Measurements from ENCODE around the gene FAM83B.

Gene FAM83B

GRCh38 chr6:54864272-54864671 lies 17.7 kb downstream of the FAM83B start:
- H3K27ac ChIP-seq (ENCODE audit: low read depth, low read length): no peak overlapping the region
- H3K9ac ChIP-seq (ENCODE audit: low read length): no peak overlapping the region
- no peaks in the 10 kb centered on the region for H3K27me3 ChIP-seq (ENCODE audit: control insufficient read depth in 1 of 2, insufficient read depth in 2 of 2, low read length in 2 of 2)

GRCh38 chr6:54865091-54865631 lies 18.6 kb downstream of the FAM83B start:
- Histone ChIP-seq H3K4me3 (ENCODE audit: low read depth in 1 of 2, low read length in 2 of 2) (no peak overlapping the region), H3K27ac (ENCODE audit: low read depth, low read length) (no peak overlapping the region), H3K36me3 (ENCODE audit: insufficient read depth, low read length) (no peaks in the 10 kb centered on the region), H3K4me1 (ENCODE audit: insufficient read depth, low read length) (no peaks in the 10 kb centered on the region), H3K27me3 (ENCODE audit: control insufficient read depth in 1 of 2, insufficient read depth in 2 of 2, low read length in 2 of 2) (no peaks in the 10 kb centered on the region), H3K9me3 (ENCODE audit: low read length) (no peaks in the 10 kb centered on the region), H3K9ac (ENCODE audit: low read length) (no peak overlapping the region)

More at GRCh38 chr6:54864272-54864671, 17.7 kb downstream of the FAM83B start:
- H3K9me3 ChIP-seq (ENCODE audit: low read length): no peaks in the 10 kb centered on the region
- no peak overlapping the region for H3K4me3 ChIP-seq (ENCODE audit: low read depth in 1 of 2, low read length in 2 of 2)
- H3K4me1 ChIP-seq (ENCODE audit: insufficient read depth, low read length): no peaks in the 10 kb centered on the region
- no peaks in the 10 kb centered on the region for H3K36me3 ChIP-seq (ENCODE audit: insufficient read depth, low read length)

- H3K9me3 ChIP-seq (ENCODE audit: low read length): no peaks in the 10 kb centered on the region
- H3K4me3 ChIP-seq (ENCODE audit: low read depth in 1 of 2, low read length in 2 of 2): no peak overlapping the region
- no peak overlapping the region for H3K9ac ChIP-seq (ENCODE audit: low read length)
- H3K27me3 ChIP-seq (ENCODE audit: control insufficient read depth in 1 of 2, insufficient read depth in 2 of 2, low read length in 2 of 2): no peaks in the 10 kb centered on the region
- no peaks in the 10 kb centered on the region for H3K4me1 ChIP-seq (ENCODE audit: insufficient read depth, low read length)
- no peaks in the 10 kb centered on the region for H3K36me3 ChIP-seq (ENCODE audit: insufficient read depth, low read length)
- H3K27ac ChIP-seq (ENCODE audit: low read depth, low read length): no peak overlapping the region
Observed at GRCh38 chr6:54868556-54868955, 22.0 kb downstream of the FAM83B start.

GRCh38 chr6:54873599-54873998 lies 27.0 kb downstream of the FAM83B start:
- H3K9me3 ChIP-seq (ENCODE audit: low read length): no peaks in the 10 kb centered on the region
- no peaks in the 10 kb centered on the region for H3K4me1 ChIP-seq (ENCODE audit: insufficient read depth, low read length)
- H3K4me3 ChIP-seq (ENCODE audit: low read depth in 1 of 2, low read length in 2 of 2): no peak overlapping the region
- H3K27ac ChIP-seq (ENCODE audit: low read depth, low read length): no peak overlapping the region
- H3K36me3 ChIP-seq (ENCODE audit: insufficient read depth, low read length): no peaks in the 10 kb centered on the region
- H3K27me3 ChIP-seq (ENCODE audit: control insufficient read depth in 1 of 2, insufficient read depth in 2 of 2, low read length in 2 of 2): no peaks in the 10 kb centered on the region
- no peak overlapping the region for H3K9ac ChIP-seq (ENCODE audit: low read length)

GRCh38 chr6:54874349-54875048 lies 27.9 kb downstream of the FAM83B start:
- no peak overlapping the region for H3K27ac ChIP-seq (ENCODE audit: low read depth, low read length)
- no peaks in the 10 kb centered on the region for H3K27me3 ChIP-seq (ENCODE audit: control insufficient read depth in 1 of 2, insufficient read depth in 2 of 2, low read length in 2 of 2)
- H3K9ac ChIP-seq (ENCODE audit: low read length): no peak overlapping the region
- H3K9me3 ChIP-seq (ENCODE audit: low read length): no peaks in the 10 kb centered on the region
- H3K4me1 ChIP-seq (ENCODE audit: insufficient read depth, low read length): no peaks in the 10 kb centered on the region
- no peaks in the 10 kb centered on the region for H3K36me3 ChIP-seq (ENCODE audit: insufficient read depth, low read length)
- no peak overlapping the region for H3K4me3 ChIP-seq (ENCODE audit: low read depth in 1 of 2, low read length in 2 of 2)

- Histone ChIP-seq H3K4me1 (ENCODE audit: insufficient read depth, low read length) (no peaks in the 10 kb centered on the region), H3K36me3 (ENCODE audit: insufficient read depth, low read length) (no peaks in the 10 kb centered on the region), H3K9me3 (ENCODE audit: low read length) (no peaks in the 10 kb centered on the region), H3K9ac (ENCODE audit: low read length) (no peak overlapping the region), H3K27ac (ENCODE audit: low read depth, low read length) (no peak overlapping the region), H3K4me3 (ENCODE audit: low read depth in 1 of 2, low read length in 2 of 2) (no peak overlapping the region), H3K27me3 (ENCODE audit: control insufficient read depth in 1 of 2, insufficient read depth in 2 of 2, low read length in 2 of 2) (no peaks in the 10 kb centered on the region)
Observed at GRCh38 chr6:54875539-54875938, 29.0 kb downstream of the FAM83B start.

- no peaks in the 10 kb centered on the region for H3K36me3 ChIP-seq (ENCODE audit: insufficient read depth, low read length)
- H3K4me3 ChIP-seq (ENCODE audit: low read depth in 1 of 2, low read length in 2 of 2): no peak overlapping the region
- no peaks in the 10 kb centered on the region for H3K27me3 ChIP-seq (ENCODE audit: control insufficient read depth in 1 of 2, insufficient read depth in 2 of 2, low read length in 2 of 2)
- no peak overlapping the region for H3K9ac ChIP-seq (ENCODE audit: low read length)
- no peak overlapping the region for H3K27ac ChIP-seq (ENCODE audit: low read depth, low read length)
- no peaks in the 10 kb centered on the region for H3K4me1 ChIP-seq (ENCODE audit: insufficient read depth, low read length)
- no peaks in the 10 kb centered on the region for H3K9me3 ChIP-seq (ENCODE audit: low read length)
Observed at GRCh38 chr6:54876365-54876764, 29.8 kb downstream of the FAM83B start.

GRCh38 chr6:54876871-54877270 lies 30.3 kb downstream of the FAM83B start:
- no peaks in the 10 kb centered on the region for H3K27me3 ChIP-seq (ENCODE audit: control insufficient read depth in 1 of 2, insufficient read depth in 2 of 2, low read length in 2 of 2)
- H3K9me3 ChIP-seq (ENCODE audit: low read length): no peaks in the 10 kb centered on the region
- no peak overlapping the region for H3K9ac ChIP-seq (ENCODE audit: low read length)
- no peak overlapping the region for H3K27ac ChIP-seq (ENCODE audit: low read depth, low read length)
- H3K4me3 ChIP-seq (ENCODE audit: low read depth in 1 of 2, low read length in 2 of 2): no peak overlapping the region
- H3K36me3 ChIP-seq (ENCODE audit: insufficient read depth, low read length): no peaks in the 10 kb centered on the region
- H3K4me1 ChIP-seq (ENCODE audit: insufficient read depth, low read length): no peaks in the 10 kb centered on the region

- Histone ChIP-seq H3K27me3 (ENCODE audit: control insufficient read depth in 1 of 2, insufficient read depth in 2 of 2, low read length in 2 of 2) (no peaks in the 10 kb centered on the region), H3K9ac (ENCODE audit: low read length) (no peak overlapping the region), H3K4me3 (ENCODE audit: low read depth in 1 of 2, low read length in 2 of 2) (no peak overlapping the region), H3K36me3 (ENCODE audit: insufficient read depth, low read length) (no peaks in the 10 kb centered on the region), H3K9me3 (ENCODE audit: low read length) (no peaks in the 10 kb centered on the region), H3K4me1 (ENCODE audit: insufficient read depth, low read length) (no peaks in the 10 kb centered on the region), H3K27ac (ENCODE audit: low read depth, low read length) (no peak overlapping the region)
Observed at GRCh38 chr6:54877713-54878317, 31.2 kb downstream of the FAM83B start.

- no peaks in the 10 kb centered on the region for H3K4me1 ChIP-seq (ENCODE audit: insufficient read depth, low read length)
- H3K36me3 ChIP-seq (ENCODE audit: insufficient read depth, low read length): no peaks in the 10 kb centered on the region
- no peak overlapping the region for H3K27ac ChIP-seq (ENCODE audit: low read depth, low read length)
- no peak overlapping the region for H3K9ac ChIP-seq (ENCODE audit: low read length)
- no peaks in the 10 kb centered on the region for H3K9me3 ChIP-seq (ENCODE audit: low read length)
- H3K4me3 ChIP-seq (ENCODE audit: low read depth in 1 of 2, low read length in 2 of 2): no peak overlapping the region
- H3K27me3 ChIP-seq (ENCODE audit: control insufficient read depth in 1 of 2, insufficient read depth in 2 of 2, low read length in 2 of 2): no peaks in the 10 kb centered on the region
Observed at GRCh38 chr6:54878718-54879117, 32.1 kb downstream of the FAM83B start.

GRCh38 chr6:54879188-54879985 lies 32.8 kb downstream of the FAM83B start:
- no peak overlapping the region for H3K9ac ChIP-seq (ENCODE audit: low read length)
- H3K27me3 ChIP-seq (ENCODE audit: control insufficient read depth in 1 of 2, insufficient read depth in 2 of 2, low read length in 2 of 2): no peaks in the 10 kb centered on the region
- H3K4me3 ChIP-seq (ENCODE audit: low read depth in 1 of 2, low read length in 2 of 2): no peak overlapping the region
- H3K9me3 ChIP-seq (ENCODE audit: low read length): no peaks in the 10 kb centered on the region
- no peaks in the 10 kb centered on the region for H3K4me1 ChIP-seq (ENCODE audit: insufficient read depth, low read length)
- H3K27ac ChIP-seq (ENCODE audit: low read depth, low read length): no peak overlapping the region
- H3K36me3 ChIP-seq (ENCODE audit: insufficient read depth, low read length): no peaks in the 10 kb centered on the region
